ENCODE results near the gene PDLIM3. TPM values are rescaled to one million over a fixed set of nuclear protein-coding genes. Genes with fewer than 3 reads are reported as not detected.
A peak's percentile ranks its signal among the peaks of the same experiment; 100 is the strongest.

Gene PDLIM3, protein sequence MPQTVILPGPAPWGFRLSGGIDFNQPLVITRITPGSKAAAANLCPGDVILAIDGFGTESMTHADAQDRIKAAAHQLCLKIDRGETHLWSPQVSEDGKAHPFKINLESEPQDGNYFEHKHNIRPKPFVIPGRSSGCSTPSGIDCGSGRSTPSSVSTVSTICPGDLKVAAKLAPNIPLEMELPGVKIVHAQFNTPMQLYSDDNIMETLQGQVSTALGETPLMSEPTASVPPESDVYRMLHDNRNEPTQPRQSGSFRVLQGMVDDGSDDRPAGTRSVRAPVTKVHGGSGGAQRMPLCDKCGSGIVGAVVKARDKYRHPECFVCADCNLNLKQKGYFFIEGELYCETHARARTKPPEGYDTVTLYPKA
- total RNA-seq (10 to 100 TPM; 29.8 to 41.6 TPM), polyA plus RNA-seq (ENCODE audit: insufficient read depth, low read depth, low replicate concordance) (66.4 TPM)
- long read RNA-seq, donor 1, transcript PDLIM3-203 (7 exons, 1,672 nt) = major isoform, 12 of 33 reads
- long read RNA-seq, donor 1, partial matches to known transcripts = 20 of 33 reads
- long read RNA-seq, donor 1, other reads (novel, unspliced or antisense) = 0 of 33 reads
- long read RNA-seq, donor 2, partial matches to known transcripts = 0 of 2 reads
- long read RNA-seq, donor 2, other reads (novel, unspliced or antisense) = 0 of 2 reads

DNA sequence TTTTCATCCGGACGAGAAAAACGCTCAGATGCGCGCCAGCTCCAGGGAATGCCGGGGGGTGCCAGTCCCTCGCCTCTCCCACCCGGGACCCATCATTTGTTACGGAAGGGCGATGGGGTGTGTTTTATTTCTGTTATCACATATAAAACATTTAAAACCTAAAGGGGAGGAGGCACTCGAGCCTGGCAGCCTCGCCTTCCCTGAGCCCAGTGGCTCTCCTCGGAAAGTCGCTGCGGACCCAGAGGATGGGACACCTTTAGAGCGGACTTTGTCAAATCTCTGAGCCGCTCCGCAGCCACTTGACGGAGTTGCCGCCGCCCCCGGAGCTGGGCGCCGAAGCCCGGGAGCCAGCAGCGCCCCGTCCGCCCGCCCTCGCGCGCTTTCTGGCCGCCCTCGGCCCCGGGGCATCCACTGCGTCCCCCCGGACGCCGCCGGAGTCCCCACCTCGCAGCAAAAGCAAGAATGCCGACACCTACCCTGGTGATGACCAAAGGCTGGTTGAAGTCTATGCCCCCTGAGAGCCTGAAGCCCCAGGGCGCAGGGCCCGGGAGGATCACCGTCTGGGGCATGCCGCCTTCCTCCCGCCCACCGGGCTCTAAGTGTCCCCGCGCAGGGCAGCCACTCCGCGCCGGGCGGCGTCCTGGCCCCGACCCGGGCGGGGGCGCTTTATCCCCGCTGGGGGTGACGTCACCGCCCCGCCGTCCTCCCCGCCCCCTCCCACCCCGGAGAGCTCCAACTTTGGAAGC, at the start of gene PDLIM3:
TSS of gene PDLIM3 (minus strand) at position 642 of the 746 bp plus-strand sequence. CDS start at position 569, 73 bp downstream.
- Histone ChIP-seq H3K27ac (peak within 1 kb of the TSS; percentile 87 to 94), H3K9me3 (no peaks in the 10 kb centered on the region), H3K4me1 (peaks cover 7% of the 10 kb centered on the region), H3K27me3 (no peaks in the 10 kb centered on the region), H3K36me3 (ENCODE audit: low read depth, missing control alignments) (no peaks in the 10 kb centered on the region), H3K4me3 (peak within 1 kb of the TSS; percentile 73 to 77)
- TF ChIP-seq, protein P1, sequence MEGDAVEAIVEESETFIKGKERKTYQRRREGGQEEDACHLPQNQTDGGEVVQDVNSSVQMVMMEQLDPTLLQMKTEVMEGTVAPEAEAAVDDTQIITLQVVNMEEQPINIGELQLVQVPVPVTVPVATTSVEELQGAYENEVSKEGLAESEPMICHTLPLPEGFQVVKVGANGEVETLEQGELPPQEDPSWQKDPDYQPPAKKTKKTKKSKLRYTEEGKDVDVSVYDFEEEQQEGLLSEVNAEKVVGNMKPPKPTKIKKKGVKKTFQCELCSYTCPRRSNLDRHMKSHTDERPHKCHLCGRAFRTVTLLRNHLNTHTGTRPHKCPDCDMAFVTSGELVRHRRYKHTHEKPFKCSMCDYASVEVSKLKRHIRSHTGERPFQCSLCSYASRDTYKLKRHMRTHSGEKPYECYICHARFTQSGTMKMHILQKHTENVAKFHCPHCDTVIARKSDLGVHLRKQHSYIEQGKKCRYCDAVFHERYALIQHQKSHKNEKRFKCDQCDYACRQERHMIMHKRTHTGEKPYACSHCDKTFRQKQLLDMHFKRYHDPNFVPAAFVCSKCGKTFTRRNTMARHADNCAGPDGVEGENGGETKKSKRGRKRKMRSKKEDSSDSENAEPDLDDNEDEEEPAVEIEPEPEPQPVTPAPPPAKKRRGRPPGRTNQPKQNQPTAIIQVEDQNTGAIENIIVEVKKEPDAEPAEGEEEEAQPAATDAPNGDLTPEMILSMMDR (IDR thresholded peaks at IDR 0.05) = no peak
- TF ChIP-seq POLR2A (IDR thresholded peaks at IDR 0.05) = no peak
- WGBS, 2 donors = 0 to 1% methylated on average over 10 to 57 of the region's 66 CpGs
- peak; percentile 55 for DNase-seq
- intact Hi-C loops (cut with DNase I; ENCODE audit: low total_unique reads) = no loop called here

DNA sequence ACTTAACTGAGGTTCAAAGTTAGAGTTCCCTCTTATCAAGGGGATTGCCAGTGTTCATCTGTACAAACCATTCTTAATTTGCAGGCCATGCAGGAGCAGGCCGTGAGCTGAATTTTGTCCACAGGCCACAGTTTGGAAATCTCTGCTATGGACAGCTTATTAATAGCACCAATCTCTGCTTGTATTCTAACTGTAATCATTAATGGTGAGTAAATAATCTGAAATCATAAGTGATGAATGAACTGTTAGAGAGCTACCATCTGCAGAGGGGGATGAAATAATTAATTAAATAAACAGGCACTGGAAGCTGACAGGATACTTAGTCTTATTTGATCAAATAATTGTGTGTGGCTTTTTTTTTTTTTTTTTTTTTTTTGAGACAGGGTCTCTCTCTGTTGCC, 48.5 kb upstream of the PDLIM3 start:
- Histone ChIP-seq H3K36me3 (ENCODE audit: low read depth, missing control alignments) (no peaks in the 10 kb centered on the region), H3K4me1 (no peaks in the 10 kb centered on the region), H3K4me3 (no peak overlapping the region), H3K27me3 (no peaks in the 10 kb centered on the region), H3K9me3 (no peaks in the 10 kb centered on the region), H3K27ac (no peak overlapping the region)
- WGBS, 2 donors = 91% methylated on average over 1 of the region's 1 CpG
- intact Hi-C loops (cut with DNase I; ENCODE audit: low total_unique reads) = no loop called here
- no peak for TF ChIP-seq POLR2A (IDR thresholded peaks at IDR 0.05)
- TF ChIP-seq, protein P1 (IDR thresholded peaks at IDR 0.05) = no peak
- DNase-seq = no peak

DNA sequence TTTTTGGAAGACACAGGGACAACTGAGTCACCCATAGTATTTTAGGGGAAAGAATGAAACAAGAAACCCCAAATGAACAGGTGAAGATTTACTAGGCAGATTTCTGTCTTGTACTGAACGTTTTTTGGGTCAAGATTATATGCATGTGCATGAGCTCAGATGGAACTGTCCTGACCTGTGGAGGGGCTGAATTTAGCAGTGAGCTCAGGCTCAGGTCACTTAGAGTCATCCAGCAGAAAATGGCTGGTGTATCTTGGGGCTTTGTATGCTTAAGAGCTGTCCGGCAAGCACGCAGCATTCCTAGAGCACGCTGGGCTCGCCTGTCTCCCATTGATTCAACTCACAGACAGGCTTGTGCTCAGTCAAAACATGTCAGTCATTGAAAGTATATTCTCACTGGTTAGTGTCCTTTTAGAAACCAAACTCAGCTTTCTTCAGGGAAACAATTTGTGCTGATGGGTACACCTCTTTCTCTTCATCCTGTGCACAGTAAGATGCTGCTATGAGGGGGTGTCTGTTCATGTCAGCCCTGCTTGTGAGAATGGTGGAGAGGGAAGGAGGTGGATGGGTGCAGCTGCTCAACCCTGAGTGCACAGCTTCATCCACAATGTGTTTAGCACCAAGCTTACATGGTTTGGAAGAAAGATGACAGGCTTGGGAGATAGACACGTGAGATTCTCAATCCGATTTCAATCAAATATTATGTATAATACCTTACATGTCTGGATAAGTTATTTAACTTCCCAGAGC, 47.5 kb upstream of the PDLIM3 start:
- no peaks in the 10 kb centered on the region for H3K36me3 ChIP-seq (ENCODE audit: low read depth, missing control alignments)
- intact Hi-C loops (cut with DNase I; ENCODE audit: low total_unique reads) = no loop called here
- H3K4me3 ChIP-seq = no peak overlapping the region
- H3K9me3 ChIP-seq = no peaks in the 10 kb centered on the region
- H3K27me3 ChIP-seq = no peaks in the 10 kb centered on the region
- no peaks in the 10 kb centered on the region for H3K4me1 ChIP-seq
- DNase-seq = no peak
- 84 to 92% methylated on average over 6 to 7 of the region's 7 CpGs for WGBS, 2 donors
- no peak overlapping the region for H3K27ac ChIP-seq
- TF ChIP-seq, protein P1 (IDR thresholded peaks at IDR 0.05) = no peak
- no peak for TF ChIP-seq POLR2A (IDR thresholded peaks at IDR 0.05)

DNA sequence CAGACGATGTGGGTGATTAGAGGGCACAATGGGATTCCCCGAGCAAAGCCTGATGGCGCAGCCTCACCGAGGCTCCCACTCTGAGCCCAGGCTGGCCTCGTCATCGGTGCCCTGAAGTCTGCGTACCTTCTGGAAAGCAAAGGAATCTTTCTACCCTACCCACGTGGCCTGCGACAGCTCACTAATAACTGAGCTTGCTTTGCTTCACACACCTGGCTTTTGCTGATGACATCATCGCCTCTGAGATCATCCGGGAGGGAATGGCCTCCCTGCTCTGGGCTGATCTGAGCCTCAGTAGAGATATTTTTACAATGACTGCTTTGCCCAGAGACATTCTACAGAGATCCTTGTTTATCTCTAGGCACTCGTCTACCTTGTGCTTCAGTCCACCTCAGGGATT, 45.4 kb upstream of the PDLIM3 start:
- TF ChIP-seq, protein P1 (IDR thresholded peaks at IDR 0.05) = no peak
- no peak for TF ChIP-seq POLR2A (IDR thresholded peaks at IDR 0.05)
- intact Hi-C loops (cut with DNase I; ENCODE audit: low total_unique reads) = no loop called here
- peaks cover 8% of the 10 kb centered on the region for H3K4me1 ChIP-seq
- no peak overlapping the region for H3K4me3 ChIP-seq
- no peaks in the 10 kb centered on the region for H3K9me3 ChIP-seq
- H3K27ac ChIP-seq = no peak overlapping the region
- H3K36me3 ChIP-seq (ENCODE audit: low read depth, missing control alignments) = no peaks in the 10 kb centered on the region
- no peaks in the 10 kb centered on the region for H3K27me3 ChIP-seq
- no peak for DNase-seq
- 92% methylated on average over 12 of the region's 12 CpGs for WGBS, 2 donors

All from testis (tissue), 5 donors.